GM19463 (cell line): ENCODE measurements around the gene GABRP.
A peak's percentile ranks its signal among the peaks of the same experiment; 100 is the strongest.

Experiments used
- ATAC-seq: cut with Tn5 transposase; IDR thresholded peaks from one replicate; pipeline ENCODE4 v1.9.1; 2021; ENCODE audit warnings: mild to moderate bottlenecking, moderate library complexity; ENCODE audit not compliant: unreplicated experiment

GABRP gene, protein sequence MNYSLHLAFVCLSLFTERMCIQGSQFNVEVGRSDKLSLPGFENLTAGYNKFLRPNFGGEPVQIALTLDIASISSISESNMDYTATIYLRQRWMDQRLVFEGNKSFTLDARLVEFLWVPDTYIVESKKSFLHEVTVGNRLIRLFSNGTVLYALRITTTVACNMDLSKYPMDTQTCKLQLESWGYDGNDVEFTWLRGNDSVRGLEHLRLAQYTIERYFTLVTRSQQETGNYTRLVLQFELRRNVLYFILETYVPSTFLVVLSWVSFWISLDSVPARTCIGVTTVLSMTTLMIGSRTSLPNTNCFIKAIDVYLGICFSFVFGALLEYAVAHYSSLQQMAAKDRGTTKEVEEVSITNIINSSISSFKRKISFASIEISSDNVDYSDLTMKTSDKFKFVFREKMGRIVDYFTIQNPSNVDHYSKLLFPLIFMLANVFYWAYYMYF

DNA sequence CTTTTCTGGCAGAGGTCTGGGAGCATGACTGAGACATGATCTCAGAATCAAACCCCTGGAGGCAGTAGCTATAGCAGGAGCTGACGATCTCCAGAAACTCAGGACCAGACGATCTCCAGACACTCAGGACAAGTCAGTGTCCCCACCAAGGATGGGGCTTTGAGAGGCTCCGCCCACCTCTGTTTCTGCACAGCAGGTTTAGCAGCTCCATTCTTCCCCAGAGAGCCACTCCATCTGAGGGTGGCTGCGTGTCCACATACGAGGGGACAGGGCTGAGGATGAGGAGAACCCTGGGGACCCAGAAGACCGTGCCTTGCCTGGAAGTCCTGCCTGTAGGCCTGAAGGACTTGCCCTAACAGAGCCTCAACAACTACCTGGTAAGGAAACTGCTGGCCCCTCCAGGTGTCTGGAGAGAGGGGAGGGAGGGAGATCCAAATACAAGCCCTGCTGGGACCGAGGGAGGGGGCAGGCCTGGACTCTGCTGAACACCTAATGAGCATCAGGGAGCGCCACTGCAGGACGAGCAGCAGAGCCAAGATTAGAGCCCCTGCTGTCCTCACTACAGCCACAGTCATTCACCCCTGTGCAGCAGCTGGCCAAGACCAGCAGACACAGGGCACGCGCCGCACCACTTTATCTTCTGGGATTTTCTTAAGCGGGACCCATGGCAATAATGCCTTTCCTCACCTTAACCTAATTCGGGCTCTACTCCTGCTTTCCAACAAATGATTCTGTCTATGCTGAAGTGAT is at the start of gene GABRP:
GABRP (plus strand) TSS at position 228 of the 750 bp plus-strand sequence. CDS start 4,891 bp downstream, outside the sequence.
- no peak for ATAC-seq

DNA sequence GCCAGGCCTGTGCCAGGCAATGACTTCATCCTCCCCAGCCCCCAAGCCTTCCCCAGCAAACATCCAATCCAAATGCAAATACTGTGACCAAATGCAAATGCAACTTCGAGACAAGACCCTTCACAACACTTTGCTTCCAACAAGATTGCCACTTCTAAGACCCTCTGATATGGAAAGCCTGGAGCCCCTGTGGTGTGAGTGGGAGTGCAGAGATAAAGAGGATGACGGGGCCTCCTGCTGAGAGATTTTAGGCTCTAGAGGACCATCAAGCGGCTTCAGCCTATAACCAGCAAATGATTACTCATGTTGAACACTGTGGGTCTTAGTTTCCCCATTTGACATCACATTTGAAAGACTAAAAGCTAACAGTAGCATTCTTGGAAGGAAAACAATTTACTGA is 46.6 kb upstream of the GABRP start:
- no peak for ATAC-seq

DNA sequence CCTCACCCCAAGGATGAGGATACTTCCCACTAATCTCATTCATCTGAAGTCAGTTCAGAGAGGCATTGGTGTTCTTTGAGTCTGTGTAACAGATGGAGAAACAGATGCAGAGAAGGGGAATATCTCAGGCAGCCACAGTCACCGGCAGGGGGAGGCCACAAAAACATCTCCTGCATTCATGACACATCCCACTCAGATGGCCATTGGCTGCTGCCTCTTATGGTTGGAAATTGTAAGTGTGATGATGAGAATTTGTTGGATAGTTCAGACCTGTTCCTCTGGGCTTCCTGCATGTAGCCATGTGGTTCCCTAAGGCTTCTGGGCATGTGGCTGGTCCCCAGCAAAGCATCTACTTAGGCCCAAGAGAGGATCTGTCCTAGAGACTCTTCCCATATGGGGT is 45.9 kb upstream of the GABRP start:
- ATAC-seq: no peak

DNA sequence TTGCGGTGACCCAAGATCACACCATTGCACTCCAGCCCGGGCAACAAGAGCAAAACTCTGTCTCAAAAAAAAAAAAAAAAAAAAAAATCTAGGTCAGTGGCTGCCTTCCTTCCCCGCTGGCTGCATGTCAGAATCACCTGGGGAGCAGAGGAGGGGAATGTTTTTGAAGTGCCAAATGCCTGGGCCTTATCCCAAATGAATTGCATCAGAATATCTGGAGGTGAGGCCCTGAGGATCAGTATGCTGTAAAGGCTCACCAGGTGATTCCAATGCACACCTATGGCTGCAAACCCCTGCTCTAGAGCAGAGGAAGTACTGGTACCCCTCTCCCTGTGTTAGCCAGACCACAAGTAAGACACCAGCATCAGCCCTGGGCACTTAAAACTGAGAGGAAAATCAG is 44.7 kb upstream of the GABRP start:
- no peak for ATAC-seq

DNA sequence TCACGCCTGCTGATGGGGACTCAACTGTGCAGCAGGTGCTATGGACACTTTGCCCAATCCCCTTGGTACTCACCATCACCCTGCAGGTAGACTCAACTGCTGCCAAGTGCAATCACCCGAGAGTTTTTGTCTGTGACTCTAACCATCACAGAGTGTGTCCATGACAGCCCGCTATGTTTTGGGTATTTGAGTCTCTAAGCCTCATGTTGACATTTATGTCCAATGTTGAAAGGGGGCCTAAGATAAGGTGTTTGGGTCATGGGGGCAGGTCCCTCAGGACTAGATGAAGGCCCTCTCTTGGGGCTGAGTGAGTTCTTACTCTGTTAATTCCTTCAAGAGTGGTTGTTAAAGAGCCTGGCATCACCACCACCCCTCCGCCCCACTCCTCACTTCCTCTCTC is 44.1 kb upstream of the GABRP start:
- no peak for ATAC-seq

DNA sequence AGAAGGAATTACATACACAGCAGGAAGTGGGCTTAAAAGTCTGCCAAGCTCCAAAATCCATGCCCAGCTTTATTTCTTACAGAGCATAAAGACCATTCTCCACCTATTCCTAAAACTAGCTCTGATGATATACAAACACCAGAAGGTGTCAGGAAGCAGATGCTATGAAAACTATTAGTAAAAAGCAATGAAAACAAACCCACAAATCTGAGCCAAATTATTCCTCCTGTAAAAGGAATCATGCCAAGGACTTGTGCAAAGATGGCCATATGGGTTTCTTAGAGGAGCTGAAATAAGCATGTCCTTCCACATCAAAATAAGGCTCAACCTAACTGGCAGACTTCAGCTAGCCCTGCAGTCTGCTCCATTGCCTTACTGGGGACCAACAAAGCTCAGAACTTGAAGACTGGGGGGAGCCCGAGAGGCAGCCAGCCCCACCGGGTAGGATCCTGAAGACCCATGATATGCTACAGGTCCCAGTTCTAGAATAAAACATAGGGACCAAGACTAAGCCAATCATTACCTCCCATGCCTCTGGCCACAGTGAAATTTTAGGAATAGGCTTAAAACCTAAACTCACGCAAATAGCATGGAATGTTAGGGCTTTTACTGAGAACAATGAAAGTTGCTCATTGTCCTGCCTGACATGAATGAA is 42.8 kb upstream of the GABRP start:
- ATAC-seq: no peak

DNA sequence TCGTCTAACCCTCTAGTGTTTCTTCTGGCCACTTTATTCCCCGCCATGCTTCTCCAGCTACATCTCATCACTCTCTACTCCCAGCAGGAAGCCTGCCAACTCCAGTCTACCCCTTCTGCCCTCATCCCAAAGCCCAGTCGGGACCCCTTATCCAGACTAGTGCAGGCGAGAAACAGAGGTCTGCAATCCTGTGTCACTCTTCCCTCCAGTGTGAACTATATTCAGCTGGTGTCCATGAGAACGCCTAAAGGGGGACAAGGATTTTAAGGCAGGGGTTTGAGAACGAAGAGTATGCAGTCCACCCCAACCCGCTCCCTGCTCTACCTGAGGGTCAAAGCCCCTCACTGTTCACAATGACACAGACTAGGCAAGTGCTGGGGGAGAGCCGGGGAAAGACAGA is 41.7 kb upstream of the GABRP start:
- ATAC-seq: no peak

DNA sequence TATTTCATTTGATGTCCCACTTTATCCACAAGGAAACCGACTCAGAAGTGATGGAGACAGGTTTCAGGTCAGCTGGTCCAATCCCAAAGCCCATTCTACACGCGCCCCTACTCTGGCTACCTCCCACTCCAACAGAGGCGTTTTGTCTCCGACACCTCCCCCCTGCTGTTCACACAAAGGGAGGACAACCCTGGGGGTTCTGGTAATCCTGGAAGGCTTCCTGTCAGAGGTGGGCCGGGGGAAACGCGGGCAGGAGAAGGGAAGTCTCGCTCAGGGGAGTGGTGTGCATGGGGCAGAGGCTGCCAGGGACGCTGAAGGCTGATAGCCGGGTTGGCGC is 39.7 kb upstream of the GABRP start:
- no peak for ATAC-seq

DNA sequence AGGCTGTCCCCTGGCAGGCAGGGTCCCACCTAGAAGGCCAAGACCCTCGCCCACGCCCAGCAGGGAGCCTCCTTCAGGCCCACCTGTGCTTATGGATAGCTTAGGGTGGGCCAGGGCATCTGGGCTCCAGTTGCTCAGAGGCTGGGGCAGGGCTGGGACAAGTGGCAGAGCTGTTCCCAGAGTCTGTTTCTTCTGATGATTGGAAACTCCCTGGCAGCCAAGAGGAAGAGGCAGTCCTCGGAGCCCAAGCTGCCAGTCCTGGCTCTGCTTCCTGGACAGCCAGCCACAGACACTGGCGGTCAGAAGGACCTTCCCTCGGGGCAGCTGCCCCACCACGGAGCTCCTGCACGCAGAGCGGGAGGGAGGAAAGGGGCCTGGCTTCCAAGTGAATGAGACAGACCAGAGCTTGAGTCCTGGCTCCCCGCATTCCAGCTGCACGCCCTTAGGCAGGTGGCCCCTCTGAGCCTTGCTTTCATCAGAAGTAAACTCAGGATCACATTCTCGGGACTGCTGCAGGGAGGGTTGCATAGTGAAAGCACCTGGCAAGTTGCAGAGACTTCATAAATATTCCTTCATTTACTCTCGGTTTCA is 37.9 kb upstream of the GABRP start:
- peak; percentile 35 for ATAC-seq

DNA sequence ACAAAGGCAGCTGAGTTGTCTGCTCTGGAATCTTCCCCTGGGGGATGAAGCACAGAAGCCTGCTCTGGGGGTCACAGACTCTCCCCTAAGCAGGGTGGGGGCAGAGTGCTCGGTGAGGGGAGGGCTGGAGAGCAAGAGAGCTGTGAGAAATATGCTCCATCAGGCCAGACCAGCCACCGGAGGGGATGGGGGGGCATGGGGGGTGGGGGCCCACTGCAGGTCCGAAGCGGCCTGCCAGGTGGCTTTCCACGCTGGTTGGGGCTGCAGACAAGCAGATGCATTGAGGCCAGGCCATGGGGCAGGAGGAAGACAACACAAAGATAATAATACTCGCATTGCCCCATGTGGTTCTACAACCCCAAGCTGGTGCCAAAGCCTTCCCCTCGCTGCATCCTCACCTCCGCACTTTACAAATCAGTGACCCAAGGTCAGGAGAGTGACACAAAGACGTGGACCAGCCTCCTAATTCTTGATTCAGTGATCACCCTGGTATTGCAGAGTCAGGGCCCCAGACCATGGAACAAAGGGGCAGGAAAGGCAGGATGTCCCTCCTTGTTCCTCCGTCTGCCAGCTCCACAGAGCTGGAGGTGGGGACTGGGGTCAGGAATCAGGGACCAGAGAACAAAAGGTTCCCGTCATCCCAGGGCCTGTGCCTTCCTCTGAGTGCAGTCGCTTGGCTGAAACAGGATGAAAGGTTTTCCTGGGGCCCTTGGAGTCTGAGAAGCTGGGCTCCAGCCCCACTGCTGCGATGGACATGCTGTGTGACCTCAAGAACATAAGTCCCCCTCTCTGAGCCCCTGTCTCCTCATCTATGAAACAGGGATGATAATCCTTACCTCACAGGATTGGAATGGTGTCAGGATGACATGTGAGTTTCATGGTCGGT is 37.2 kb upstream of the GABRP start:
- no peak for ATAC-seq

DNA sequence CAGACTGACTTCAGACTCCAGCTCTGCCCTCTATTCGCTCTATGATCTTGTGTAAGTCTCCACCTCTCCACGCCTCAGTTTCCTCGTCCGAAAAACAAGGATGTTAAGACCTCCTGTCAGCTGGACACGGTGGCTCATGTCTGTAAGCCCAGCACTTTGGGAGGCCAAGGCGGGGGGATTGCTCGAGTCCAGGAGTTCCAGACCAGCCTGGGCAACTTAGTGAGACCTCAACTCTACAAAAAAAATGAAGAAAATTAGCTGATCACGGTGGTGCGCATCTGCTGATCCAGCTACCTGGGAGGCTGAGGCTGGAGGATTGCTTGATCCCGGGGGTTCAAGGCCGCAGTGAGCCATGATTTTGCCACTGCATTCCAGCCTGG is 36.6 kb upstream of the GABRP start:
- ATAC-seq: no peak

DNA sequence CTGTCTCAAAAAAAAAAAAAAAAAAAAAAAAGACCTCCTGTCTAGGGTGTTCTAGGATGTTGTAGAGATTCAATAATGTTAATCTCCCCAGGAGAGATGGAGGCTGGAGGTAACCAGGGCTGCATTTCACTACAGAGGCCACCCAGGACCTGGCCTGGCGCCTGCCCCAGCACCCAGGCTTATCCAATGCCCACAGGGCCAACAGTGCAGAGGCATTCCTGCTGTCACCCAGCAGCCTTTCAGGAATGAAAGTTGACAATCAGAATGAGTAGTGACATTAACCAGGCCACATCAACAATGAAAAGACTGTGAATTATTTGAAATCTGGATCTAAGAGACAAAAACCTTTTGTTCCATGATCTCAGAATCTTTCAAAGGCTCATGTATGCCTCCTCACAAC is 36.2 kb upstream of the GABRP start:
- ATAC-seq: no peak

DNA sequence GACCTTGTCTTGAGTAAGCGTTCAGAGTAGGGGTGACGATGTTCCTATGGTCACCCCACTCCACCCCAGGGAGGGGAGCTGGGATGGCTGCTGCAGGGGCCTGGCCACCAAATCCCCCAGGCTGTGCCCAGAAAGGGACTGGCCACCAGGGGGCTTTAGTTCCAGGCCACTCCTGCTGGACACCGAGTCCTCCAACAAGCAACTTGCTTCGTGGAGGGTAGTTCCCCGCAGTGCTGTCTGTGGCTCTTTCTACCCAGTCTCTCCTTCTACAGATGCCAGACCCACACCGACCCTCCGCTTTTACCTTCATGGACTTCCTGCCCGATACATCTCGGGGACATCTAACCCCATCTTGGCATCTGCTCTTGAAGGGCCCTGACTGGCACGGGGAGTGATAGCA is 35.7 kb upstream of the GABRP start:
- ATAC-seq: no peak

DNA sequence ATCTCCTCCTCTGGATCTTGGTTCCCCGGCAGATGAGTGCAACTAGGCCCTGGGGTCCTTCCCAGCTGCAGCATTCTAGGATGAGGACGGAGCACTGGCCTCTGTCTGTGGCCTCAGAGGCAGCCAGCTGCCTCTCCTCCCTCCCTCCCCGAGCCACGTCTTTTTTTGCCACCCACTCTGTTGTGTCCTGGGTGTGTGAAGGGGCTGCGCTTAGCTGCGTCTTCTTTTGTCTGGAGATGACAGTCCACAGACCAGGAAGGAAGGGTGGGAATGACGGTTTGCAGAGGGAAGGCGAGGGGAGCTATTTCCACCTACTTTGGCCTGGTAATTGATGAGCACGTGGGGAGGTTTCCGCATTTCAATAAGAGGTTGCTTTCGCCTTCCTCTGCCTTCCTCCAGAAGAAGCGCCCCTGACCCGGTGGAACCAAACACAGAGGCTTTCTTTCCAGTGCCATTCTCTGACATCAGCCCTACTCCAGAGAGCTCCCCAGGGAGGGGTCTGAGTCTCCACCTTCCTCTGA is 34.5 kb upstream of the GABRP start:
- no peak for ATAC-seq

DNA sequence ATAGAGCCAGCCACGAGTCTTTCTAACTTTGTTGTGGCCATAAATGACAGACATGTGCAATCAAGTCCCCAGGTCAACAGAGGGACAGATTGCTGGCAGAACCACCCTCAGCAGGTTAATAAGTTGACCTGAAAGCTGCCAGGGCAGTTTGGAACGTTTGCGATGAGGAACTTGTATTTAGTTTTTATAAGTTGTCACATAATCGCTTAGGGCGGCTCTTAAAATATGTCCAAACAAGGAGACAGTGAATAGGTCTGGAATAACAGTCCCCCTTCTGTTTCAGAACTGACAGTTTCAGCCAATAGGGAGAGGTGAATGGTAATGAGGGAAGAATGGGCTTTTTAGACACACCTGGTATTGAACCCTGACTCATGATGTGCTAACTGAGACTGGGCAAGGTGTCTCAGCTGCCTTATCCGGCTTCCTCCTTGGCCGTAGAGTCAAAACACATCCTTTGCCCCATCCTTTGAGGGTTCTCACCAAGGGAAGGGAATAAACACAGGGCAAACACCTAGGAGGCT is 33.6 kb upstream of the GABRP start:
- no peak for ATAC-seq

DNA sequence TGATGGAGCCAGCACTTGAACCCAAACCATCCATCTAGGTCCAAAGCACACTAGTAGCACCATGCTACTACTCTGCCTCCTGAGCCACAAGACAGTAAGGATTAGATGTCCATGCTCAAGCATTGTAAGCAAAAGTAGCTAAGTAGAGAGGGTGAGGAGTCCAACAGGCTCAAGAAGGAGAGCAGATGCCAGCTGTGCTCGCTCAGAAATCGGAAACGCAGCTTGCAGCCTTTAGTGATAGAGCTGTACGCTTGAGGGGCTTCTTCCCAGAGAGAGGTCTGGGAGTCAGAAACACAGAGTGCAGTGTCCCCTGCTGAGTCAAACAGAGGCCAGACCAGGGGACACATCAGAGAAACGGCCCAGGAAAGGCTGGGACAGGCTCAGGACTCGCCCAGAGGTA is 32.7 kb upstream of the GABRP start:
- ATAC-seq: no peak

DNA sequence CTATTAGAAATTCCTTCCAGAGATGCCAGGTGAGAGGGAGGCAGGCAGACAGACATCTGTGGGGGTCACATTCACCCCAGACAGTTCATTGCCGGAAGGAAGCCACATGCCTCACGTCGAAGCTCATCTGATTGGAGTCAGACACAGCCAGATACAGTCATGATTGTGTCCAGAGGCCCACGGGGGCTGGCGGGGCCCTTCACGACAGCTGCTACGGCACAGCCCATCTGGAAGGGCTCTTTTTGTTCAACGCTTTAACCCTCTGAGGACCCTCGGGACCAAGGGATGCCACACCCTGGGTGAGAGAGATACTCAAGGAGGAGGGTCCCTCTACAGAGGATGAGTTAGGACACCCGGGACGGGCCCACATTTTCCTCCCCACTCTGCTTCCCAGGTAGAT is 31.9 kb upstream of the GABRP start:
- ATAC-seq: no peak

DNA sequence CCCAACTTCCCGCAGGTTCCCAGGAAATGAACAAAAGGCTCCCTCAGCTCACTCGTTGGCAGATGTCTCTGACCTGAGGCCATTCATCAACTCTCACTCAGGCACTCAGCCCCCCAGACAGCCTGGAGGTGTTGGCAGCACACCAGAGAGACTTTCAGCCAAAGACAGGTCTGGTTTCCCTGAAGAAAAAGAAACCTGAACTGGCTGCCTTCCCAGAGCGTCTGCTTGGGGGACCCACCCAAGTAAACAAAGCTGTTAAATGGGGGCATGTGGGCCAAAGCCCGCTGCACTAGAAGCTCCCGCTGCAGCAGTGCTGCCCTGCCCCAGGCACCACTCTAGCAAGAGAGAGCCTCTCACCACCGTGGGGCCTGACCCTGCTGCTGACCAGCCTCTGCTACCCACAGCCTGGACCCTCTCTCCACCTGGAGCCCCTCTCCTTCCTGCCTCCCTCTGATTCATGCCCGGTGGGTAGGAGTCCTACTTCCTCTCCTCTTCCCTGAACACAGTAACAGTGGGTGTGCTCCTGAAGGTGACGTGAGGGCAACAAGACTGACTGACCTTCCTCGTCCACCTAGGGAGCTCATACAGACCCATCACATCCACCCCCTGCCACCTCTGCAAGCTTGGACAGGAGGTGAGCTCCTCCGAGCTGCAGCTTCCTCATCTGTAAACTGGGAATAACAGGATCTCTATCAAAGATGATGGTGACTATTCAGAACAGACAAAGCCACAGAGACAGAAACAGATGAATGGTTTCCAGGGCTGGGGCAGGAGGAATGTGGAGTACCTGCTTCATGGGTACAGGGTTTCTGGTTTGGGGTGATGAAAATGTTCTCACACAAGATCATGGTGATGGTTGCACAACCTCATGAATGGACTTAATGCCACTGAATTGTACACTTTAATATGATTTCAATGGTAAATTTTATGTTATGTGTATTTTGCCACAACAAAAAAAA is 31.0 kb upstream of the GABRP start:
- ATAC-seq: no peak

DNA sequence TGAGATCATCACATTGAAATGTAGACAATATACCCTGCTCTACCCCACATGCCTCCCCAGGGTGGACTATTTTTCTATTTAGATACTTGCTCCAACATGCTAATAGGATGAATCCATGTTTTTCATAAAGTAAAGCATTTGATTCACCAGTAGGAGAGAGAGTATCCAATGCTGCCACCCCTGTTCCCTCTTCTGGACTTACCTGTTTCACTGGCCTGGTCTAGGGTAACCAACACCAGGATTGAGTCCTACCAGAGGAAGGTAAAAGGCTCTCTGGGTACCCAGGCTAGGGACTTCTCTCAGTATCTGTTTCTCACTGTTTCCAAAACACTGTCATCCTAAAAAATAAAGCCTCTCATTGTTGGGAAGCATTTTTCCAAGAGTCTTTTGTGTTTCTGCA is 30.2 kb upstream of the GABRP start:
- ATAC-seq: no peak
